Omental fat pad (tissue), 4 donors: Measurements from ENCODE around the gene NPL. TPM values are rescaled to one million over a fixed set of nuclear protein-coding genes. Genes with fewer than 3 reads are reported as not detected.

ENCODE experiments used
- ATAC-seq: fragments of 150-250 bp; one replicate; pipeline ENCODE4 v1.9.1; 2016; ENCODE audit warnings: mild to moderate bottlenecking, moderate library complexity; ENCODE audit not compliant: low FRiP score
- DNase-seq: peaks from one replicate; pipeline ENCODE4 v3.0.0-alpha.2; 2019; ENCODE audit warnings: low spot score
- total RNA-seq, 4 donors: library from RNA; depleted of rRNA; stranded (reverse); fragments of >200 nt; gene quantifications; one replicate each; pipeline ENCODE4 v1.1.0, GENCODE V29; 2016
- TF ChIP-seq, protein P1 (sequence below), 3 donors: fragments of 450-650 bp; IDR thresholded peaks; one replicate each; pipeline ENCODE4 v1.5.1; 2016 to 2017; ENCODE audit warnings: antibody characterized with exemption in 3 of 3, mild to moderate bottlenecking in 3 of 3, moderate library complexity in 2 of 3

The NPL gene
- total RNA-seq, 4 donors from 2014 or later: 18.5 to 39.9 (median 26.0) TPM

DNA sequence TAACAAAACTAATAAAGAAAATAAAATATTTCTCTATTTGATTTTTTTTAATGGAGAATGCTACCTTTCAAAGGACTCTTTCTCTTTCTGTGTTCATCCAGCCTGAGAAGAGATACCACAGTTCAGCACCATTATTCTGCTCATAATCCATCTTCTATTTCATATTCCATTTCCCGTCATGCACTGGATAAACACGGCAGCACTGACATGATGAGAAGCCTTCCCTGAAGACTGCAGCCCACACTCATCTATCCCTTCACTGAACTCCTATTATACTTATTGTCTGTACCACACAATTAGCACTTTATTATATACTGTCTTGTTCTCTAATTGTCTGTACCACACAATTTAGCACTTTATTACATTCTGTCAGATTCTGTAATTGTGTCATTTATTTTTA lies 10.7 kb upstream of the NPL start:
- DNase-seq (no peak), ATAC-seq (no peak)
- TF ChIP-seq, protein P1, sequence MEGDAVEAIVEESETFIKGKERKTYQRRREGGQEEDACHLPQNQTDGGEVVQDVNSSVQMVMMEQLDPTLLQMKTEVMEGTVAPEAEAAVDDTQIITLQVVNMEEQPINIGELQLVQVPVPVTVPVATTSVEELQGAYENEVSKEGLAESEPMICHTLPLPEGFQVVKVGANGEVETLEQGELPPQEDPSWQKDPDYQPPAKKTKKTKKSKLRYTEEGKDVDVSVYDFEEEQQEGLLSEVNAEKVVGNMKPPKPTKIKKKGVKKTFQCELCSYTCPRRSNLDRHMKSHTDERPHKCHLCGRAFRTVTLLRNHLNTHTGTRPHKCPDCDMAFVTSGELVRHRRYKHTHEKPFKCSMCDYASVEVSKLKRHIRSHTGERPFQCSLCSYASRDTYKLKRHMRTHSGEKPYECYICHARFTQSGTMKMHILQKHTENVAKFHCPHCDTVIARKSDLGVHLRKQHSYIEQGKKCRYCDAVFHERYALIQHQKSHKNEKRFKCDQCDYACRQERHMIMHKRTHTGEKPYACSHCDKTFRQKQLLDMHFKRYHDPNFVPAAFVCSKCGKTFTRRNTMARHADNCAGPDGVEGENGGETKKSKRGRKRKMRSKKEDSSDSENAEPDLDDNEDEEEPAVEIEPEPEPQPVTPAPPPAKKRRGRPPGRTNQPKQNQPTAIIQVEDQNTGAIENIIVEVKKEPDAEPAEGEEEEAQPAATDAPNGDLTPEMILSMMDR (IDR thresholded peaks at IDR 0.05): no peak

DNA sequence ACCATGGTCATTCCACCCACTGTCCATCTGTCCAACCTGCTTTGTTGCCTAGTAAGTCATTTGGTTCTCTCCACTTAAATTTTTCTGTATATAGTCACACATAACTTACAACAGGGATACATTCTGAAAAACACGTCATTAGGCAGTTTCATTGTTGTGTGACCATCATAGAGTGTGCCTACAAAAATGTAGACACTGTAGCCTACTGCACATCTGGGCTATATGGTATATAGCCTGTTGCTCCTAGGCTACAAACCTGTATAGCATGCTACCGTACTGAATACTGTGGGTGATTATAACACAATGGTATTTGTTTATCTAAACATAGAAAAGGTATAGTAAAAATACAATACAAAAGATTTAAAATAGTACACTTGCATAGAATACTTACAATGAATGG lies 10.0 kb upstream of the NPL start:
- TF ChIP-seq, protein P1 (IDR thresholded peaks at IDR 0.05): no peak
- DNase-seq (no peak), ATAC-seq (no peak)

DNA sequence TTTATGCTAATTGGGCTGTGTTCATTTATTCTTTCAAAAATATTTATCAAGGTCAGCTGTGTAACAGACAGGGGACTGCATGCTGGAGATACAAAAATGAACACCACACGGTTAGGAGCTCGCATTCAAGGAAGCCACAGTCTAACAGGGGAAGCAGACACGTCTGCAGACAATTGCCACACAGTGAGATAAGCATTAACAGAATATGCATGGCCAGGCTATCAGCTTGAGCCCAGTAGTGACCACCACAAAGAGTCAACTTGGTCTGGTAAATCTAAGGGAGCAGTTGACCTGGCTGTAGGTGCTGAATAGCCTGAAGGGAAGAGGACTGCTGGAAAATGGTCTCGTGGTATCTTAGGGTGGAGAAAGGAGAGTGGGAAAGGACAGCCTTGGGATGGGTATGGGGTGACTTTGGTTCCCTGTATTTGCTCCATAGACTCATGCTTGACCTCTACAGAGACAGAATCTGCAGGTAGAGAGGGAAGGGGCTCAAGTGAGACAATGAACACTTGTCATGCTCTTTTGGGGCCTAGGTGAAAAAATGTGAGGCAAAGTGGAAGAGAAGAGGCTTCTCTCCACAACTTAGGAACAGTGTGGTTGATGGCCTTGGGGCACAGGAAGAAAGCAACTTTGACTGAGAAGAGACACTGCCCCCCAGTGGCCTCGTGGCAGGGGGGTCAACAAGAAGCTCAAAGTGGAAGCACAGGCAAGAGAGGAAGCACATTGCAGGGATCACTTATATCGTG lies 7.6 kb upstream of the NPL start:
- DNase-seq (peak; percentile 42), ATAC-seq (peak; percentile 60)
- TF ChIP-seq, protein P1 (IDR thresholded peaks at IDR 0.05): no peak

DNA sequence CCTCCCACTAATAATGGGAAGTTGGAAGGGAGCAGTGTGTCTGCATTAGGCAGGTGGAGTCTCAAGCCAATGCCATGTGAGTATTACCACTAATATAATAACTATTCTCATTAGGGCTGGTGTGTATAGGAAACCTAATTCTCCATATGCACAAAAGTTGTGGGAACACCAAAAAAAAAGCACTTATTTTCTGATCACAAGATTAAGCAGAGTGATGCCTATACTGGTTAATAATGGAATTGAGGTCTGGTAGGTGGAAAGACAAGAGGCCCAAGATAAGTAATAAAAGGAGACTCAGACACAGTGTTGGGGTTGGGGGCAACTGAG lies 7.0 kb upstream of the NPL start:
- ATAC-seq: no peak
- TF ChIP-seq, protein P1 (IDR thresholded peaks at IDR 0.05): no peak

DNA sequence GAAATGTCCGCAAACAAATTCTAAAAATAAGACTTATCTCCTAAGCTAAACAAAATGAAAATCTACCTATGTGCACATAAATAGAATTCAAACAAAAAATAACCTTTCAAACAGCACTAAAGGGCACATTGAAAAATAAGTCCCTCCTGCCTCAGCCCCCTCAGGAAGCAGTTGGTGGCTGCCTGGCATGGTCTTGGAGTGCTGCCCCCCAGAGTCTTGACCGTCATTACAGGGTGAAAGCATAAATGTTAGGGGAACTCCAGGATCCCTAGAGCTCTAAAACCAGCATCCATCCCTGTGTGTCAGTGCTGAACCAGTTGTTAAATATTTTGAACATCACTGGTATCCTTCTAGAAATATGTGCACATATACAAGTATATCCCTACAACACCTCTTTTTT lies 6.5 kb upstream of the NPL start:
- ATAC-seq: no peak
- DNase-seq: no peak
- TF ChIP-seq, protein P1 (IDR thresholded peaks at IDR 0.05): no peak

More for the DNA sequence above, 7.0 kb upstream of the NPL start:
- no peak for DNase-seq

DNA sequence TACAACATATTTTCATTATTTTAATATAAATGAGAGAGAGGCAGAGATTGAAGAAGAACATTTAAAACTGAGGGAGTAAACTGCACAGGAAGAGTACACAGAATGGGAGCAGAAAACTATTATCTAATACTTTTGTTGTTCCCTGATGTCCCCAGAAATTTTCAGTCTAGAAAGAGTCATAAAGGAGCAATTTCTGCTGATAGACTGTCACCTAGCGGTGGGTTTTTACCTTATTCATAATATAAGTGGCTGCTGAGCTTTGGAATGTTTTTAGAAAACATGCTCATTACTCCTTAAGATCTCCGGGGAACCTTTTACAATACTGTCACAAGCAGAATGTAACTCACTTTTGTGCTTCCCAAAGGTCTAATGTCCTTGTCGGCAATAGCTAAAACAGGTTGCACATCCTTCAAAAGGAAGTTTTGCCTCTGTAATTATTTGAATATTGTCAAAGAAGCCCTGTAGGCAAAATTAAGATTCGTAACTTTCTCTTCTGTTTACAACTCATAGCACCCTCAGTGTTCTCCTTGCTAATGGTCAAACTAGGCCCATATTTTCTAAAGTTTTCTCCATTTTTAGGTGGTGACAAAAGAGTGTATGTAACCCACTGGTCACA lies 4.9 kb upstream of the NPL start:
- ATAC-seq (no peak), DNase-seq (no peak)
- TF ChIP-seq, protein P1 (IDR thresholded peaks at IDR 0.05): peak in 1 of 3 donors; percentile 68

DNA sequence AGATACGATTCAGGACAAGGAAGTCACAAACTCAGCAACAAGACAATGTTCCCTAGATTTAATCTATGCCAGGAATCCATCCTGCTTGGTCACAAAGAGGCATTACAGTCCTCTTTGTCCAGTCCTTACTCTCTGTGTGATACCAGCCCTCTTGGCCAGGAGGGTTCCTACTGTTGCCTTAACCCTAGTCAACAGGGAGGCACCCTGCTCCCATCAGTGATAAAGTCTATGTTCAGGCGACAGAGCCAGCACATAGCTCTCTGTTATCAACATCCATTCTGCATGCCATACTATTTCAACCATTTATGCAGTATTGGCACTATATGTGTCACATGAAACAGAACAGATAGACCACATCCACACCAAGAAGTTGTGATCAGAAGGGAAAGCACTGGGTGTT lies 4.4 kb upstream of the NPL start:
- DNase-seq: no peak
- no peak for ATAC-seq
- TF ChIP-seq, protein P1 (IDR thresholded peaks at IDR 0.05): no peak
